SK-N-SH treated with all-trans-retinoic acid at 6 μM for 48 hours (cell line): Measurements from ENCODE around the gene BLM.

Source experiments
- ARNTL ChIP-seq: fragments of 450-650 bp; formaldehyde crosslinking; IDR thresholded peaks from 2 replicates; pipeline ENCODE4 v1.5.0; 2020; ENCODE audit warnings: low read depth, mild to moderate bottlenecking, moderate library complexity, borderline replicate concordance
- CREB5 ChIP-seq: fragments of 250-450 bp; sonication (Bioruptor Pico); IDR thresholded peaks from 2 replicates; pipeline ENCODE4 v1.5.1; 2020; ENCODE audit warnings: low read depth, mild to moderate bottlenecking, moderate library complexity
- PPARA ChIP-seq: fragments of 250-450 bp; sonication (Bioruptor Pico); IDR thresholded peaks from 2 replicates; pipeline ENCODE4 v1.5.0; 2020; ENCODE audit warnings: mild to moderate bottlenecking, borderline replicate concordance
- ZFP3 ChIP-seq: fragments of 250-450 bp; sonication (Bioruptor Pico); IDR thresholded peaks from 2 replicates; pipeline ENCODE4 v1.5.0; 2020; ENCODE audit warnings: mild to moderate bottlenecking, moderate library complexity
- ZNF565 ChIP-seq: fragments of 450-650 bp; formaldehyde crosslinking; conservative IDR thresholded peaks from 2 replicates; pipeline ENCODE4 v1.5.0; 2020; ENCODE audit warnings: low read depth, mild to moderate bottlenecking, moderate library complexity
- ZNF70 ChIP-seq: fragments of 450-650 bp; formaldehyde crosslinking; IDR thresholded peaks from 2 replicates; pipeline ENCODE4 v1.5.0; 2020; ENCODE audit warnings: mild to moderate bottlenecking, moderate library complexity
- TF ChIP-seq, protein P1 (sequence below): fragments of 250-450 bp; sonication (Bioruptor Pico); IDR thresholded peaks from 2 replicates; pipeline ENCODE4 v1.8.0; 2020; ENCODE audit warnings: mild to moderate bottlenecking, moderate library complexity, borderline replicate concordance

GRCh38 chr15:90812958-90813265, 95.8 kb downstream of the BLM start:
- TF ChIP-seq, protein P1, sequence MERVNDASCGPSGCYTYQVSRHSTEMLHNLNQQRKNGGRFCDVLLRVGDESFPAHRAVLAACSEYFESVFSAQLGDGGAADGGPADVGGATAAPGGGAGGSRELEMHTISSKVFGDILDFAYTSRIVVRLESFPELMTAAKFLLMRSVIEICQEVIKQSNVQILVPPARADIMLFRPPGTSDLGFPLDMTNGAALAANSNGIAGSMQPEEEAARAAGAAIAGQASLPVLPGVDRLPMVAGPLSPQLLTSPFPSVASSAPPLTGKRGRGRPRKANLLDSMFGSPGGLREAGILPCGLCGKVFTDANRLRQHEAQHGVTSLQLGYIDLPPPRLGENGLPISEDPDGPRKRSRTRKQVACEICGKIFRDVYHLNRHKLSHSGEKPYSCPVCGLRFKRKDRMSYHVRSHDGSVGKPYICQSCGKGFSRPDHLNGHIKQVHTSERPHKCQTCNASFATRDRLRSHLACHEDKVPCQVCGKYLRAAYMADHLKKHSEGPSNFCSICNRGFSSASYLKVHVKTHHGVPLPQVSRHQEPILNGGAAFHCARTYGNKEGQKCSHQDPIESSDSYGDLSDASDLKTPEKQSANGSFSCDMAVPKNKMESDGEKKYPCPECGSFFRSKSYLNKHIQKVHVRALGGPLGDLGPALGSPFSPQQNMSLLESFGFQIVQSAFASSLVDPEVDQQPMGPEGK (CRISPR knock-in tag): no peak
- no peak for TF ChIP-seq ZNF70 (CRISPR knock-in tag)
- no peak for TF ChIP-seq ZNF565 (CRISPR knock-in tag)
- TF ChIP-seq PPARA (CRISPR knock-in tag): no peak
- no peak for TF ChIP-seq CREB5 (CRISPR knock-in tag)
- no peak for TF ChIP-seq ZFP3 (CRISPR knock-in tag)
- TF ChIP-seq ARNTL (CRISPR knock-in tag): no peak
